ENCODE measurements around the gene FHIT. TPM values are rescaled to one million over a fixed set of nuclear protein-coding genes. Genes with fewer than 3 reads are reported as not detected.

The FHIT gene
- total and polyA plus RNA-seq, 4 donors = 2.1 to 14.7 (median 6.6) TPM

- no peaks in the 10 kb centered on the region for H3K4me1 ChIP-seq (ENCODE audit: control insufficient read depth in 4 of 4, insufficient read depth in 4 of 4, low read length in 3 of 4)
- H3K27me3 ChIP-seq (ENCODE audit: control insufficient read depth in 4 of 4, insufficient read depth in 4 of 4, low read length in 3 of 4) = no peaks in the 10 kb centered on the region
- TF ChIP-seq GABPA (IDR thresholded peaks at IDR 0.05 in 1 of 2, conservative IDR thresholded peaks at IDR 0.05 in 1 of 2) = no peak
- TF ChIP-seq RXRA (IDR thresholded peaks at IDR 0.05) = no peak
- TF ChIP-seq HNF4G (IDR thresholded peaks at IDR 0.05) = no peak
- no peak for TF ChIP-seq CTCF (IDR thresholded peaks at IDR 0.05; ENCODE audit: low read depth, low read length, missing input control)
- TF ChIP-seq EGR1 (IDR thresholded peaks at IDR 0.05; ENCODE audit: low read depth in 2 of 2) = no peak
- TF ChIP-seq YY1 (IDR thresholded peaks at IDR 0.05) = no peak
- TF ChIP-seq NR2F2 (IDR thresholded peaks at IDR 0.05) = no peak
- TF ChIP-seq, protein P1, sequence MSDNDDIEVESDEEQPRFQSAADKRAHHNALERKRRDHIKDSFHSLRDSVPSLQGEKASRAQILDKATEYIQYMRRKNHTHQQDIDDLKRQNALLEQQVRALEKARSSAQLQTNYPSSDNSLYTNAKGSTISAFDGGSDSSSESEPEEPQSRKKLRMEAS (IDR thresholded peaks at IDR 0.05) = no peak
- TF ChIP-seq RAD21 (IDR thresholded peaks at IDR 0.05) = no peak
- no peak for TF ChIP-seq HNF4A (conservative IDR thresholded peaks at IDR 0.05)
- TF ChIP-seq, protein P2, sequence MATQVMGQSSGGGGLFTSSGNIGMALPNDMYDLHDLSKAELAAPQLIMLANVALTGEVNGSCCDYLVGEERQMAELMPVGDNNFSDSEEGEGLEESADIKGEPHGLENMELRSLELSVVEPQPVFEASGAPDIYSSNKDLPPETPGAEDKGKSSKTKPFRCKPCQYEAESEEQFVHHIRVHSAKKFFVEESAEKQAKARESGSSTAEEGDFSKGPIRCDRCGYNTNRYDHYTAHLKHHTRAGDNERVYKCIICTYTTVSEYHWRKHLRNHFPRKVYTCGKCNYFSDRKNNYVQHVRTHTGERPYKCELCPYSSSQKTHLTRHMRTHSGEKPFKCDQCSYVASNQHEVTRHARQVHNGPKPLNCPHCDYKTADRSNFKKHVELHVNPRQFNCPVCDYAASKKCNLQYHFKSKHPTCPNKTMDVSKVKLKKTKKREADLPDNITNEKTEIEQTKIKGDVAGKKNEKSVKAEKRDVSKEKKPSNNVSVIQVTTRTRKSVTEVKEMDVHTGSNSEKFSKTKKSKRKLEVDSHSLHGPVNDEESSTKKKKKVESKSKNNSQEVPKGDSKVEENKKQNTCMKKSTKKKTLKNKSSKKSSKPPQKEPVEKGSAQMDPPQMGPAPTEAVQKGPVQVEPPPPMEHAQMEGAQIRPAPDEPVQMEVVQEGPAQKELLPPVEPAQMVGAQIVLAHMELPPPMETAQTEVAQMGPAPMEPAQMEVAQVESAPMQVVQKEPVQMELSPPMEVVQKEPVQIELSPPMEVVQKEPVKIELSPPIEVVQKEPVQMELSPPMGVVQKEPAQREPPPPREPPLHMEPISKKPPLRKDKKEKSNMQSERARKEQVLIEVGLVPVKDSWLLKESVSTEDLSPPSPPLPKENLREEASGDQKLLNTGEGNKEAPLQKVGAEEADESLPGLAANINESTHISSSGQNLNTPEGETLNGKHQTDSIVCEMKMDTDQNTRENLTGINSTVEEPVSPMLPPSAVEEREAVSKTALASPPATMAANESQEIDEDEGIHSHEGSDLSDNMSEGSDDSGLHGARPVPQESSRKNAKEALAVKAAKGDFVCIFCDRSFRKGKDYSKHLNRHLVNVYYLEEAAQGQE (IDR thresholded peaks at IDR 0.05) = no peak
- TF ChIP-seq, protein P3, sequence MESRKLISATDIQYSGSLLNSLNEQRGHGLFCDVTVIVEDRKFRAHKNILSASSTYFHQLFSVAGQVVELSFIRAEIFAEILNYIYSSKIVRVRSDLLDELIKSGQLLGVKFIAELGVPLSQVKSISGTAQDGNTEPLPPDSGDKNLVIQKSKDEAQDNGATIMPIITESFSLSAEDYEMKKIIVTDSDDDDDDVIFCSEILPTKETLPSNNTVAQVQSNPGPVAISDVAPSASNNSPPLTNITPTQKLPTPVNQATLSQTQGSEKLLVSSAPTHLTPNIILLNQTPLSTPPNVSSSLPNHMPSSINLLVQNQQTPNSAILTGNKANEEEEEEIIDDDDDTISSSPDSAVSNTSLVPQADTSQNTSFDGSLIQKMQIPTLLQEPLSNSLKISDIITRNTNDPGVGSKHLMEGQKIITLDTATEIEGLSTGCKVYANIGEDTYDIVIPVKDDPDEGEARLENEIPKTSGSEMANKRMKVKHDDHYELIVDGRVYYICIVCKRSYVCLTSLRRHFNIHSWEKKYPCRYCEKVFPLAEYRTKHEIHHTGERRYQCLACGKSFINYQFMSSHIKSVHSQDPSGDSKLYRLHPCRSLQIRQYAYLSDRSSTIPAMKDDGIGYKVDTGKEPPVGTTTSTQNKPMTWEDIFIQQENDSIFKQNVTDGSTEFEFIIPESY (IDR thresholded peaks at IDR 0.05) = no peak
- no peak overlapping the region for H3K4me3 ChIP-seq (ENCODE audit: low read depth in 1 of 3, low read length in 3 of 3)
- no peak overlapping the region for H3K27ac ChIP-seq (ENCODE audit: low read depth in 1 of 2, low read length in 2 of 2)
- H3K9ac ChIP-seq (ENCODE audit: low read depth in 1 of 2, low read length in 2 of 2) = no peak overlapping the region
- WGBS = 90% methylated on average over 6 of the region's 6 CpGs
- no peaks in the 10 kb centered on the region for H3K36me3 ChIP-seq (ENCODE audit: control insufficient read depth in 4 of 4, insufficient read depth in 3 of 4, low read depth in 1 of 4, low read length in 3 of 4)
- DNase-seq (ENCODE audit: low spot score) = no peak
- H3K9me3 ChIP-seq (ENCODE audit: control insufficient read depth in 4 of 4, low read length in 3 of 4) = peaks cover 0 to 1% (median 0%) of the 10 kb centered on the region in 4 donors
These were observed 173.1 kb downstream of the FHIT start for GRCh38 chr3:61078048-61078752.

- Histone ChIP-seq H3K27me3 (ENCODE audit: control insufficient read depth in 4 of 4, insufficient read depth in 4 of 4, low read length in 3 of 4) (no peaks in the 10 kb centered on the region), H3K4me3 (ENCODE audit: low read depth in 1 of 3, low read length in 3 of 3) (no peak overlapping the region), H3K27ac (ENCODE audit: low read depth in 1 of 2, low read length in 2 of 2) (no peak overlapping the region), H3K9ac (ENCODE audit: low read depth in 1 of 2, low read length in 2 of 2) (no peak overlapping the region), H3K4me1 (ENCODE audit: control insufficient read depth in 4 of 4, insufficient read depth in 4 of 4, low read length in 3 of 4) (no peaks in the 10 kb centered on the region), H3K9me3 (ENCODE audit: control insufficient read depth in 4 of 4, low read length in 3 of 4) (no peaks in the 10 kb centered on the region), H3K36me3 (ENCODE audit: control insufficient read depth in 4 of 4, insufficient read depth in 3 of 4, low read depth in 1 of 4, low read length in 3 of 4) (no peaks in the 10 kb centered on the region)
- WGBS = 97% methylated on average over 1 of the region's 1 CpG
- DNase-seq (ENCODE audit: low spot score) = no peak
- no peak for TF ChIP-seq JUND (IDR thresholded peaks at IDR 0.05)
- no peak for TF ChIP-seq CTCF (IDR thresholded peaks at IDR 0.05; ENCODE audit: low read depth, low read length, missing input control)
- TF ChIP-seq SP1 (IDR thresholded peaks at IDR 0.05) = no peak
- no peak for TF ChIP-seq EGR1 (IDR thresholded peaks at IDR 0.05; ENCODE audit: low read depth in 2 of 2)
- TF ChIP-seq GABPA (IDR thresholded peaks at IDR 0.05 in 1 of 2, conservative IDR thresholded peaks at IDR 0.05 in 1 of 2) = no peak
- TF ChIP-seq, protein P1 (IDR thresholded peaks at IDR 0.05) = no peak
- TF ChIP-seq, protein P2 (IDR thresholded peaks at IDR 0.05) = no peak
These were observed 173.7 kb downstream of the FHIT start for GRCh38 chr3:61077551-61077950.

Measured in liver (tissue), 9 donors.